Caco-2 (cell line): Measurements from ENCODE around the gene DOCK2. TPM values are rescaled to one million over a fixed set of nuclear protein-coding genes. Genes with fewer than 3 reads are reported as not detected.

Experiments used
- BruUV-seq: library from RNA; stranded (reverse); fragments of 400-500 nt; replicated peaks from 2 replicates; lab custom pipeline; 2021; lab: Mats Ljungman, UMichigan
- CTCF ChIA-PET: fragments of 300-600 bp; sonication (Branson Sonifier 250); formaldehyde crosslinking; loops from one replicate; lab custom pipeline; 2022; ENCODE audit warnings: antibody characterized with exemption; lab: Charles Lee
- POLR2A ChIA-PET: fragments of 300-600 bp; sonication (Branson Sonifier 250); formaldehyde crosslinking; loops from one replicate; lab custom pipeline; 2022; ENCODE audit warnings: antibody characterized with exemption; lab: Charles Lee
- DNase-seq, 2 experiments: peaks; one replicate each; pipeline versions ENCODE4 v3.0.0 to v3.0.0-alpha.2; 2020 to 2022
- H3K27me3 ChIP-seq: replicated peaks from 2 replicates; pipeline ENCODE4 v1.6.0; 2011; ENCODE audit warnings: low read length; ENCODE audit not compliant: control insufficient read depth, insufficient read depth
- H3K36me3 ChIP-seq: 2 replicates; pipeline ENCODE4 v1.5.1; 2011; ENCODE audit warnings: low read length; ENCODE audit not compliant: control insufficient read depth, insufficient read depth
- H3K4me1 ChIP-seq: fragments of 250-450 bp; sonication (Bioruptor Pico); 2 replicates; pipeline ENCODE4 v1.5.1; 2020; ENCODE audit warnings: mild to moderate bottlenecking
- H3K4me3 ChIP-seq: 2 replicates; pipeline ENCODE4 v1.5.1; 2011; ENCODE audit warnings: low read depth, mild to moderate bottlenecking, control low read depth, low read length
- H3K9me3 ChIP-seq: fragments of 250-450 bp; sonication (Bioruptor Pico); 2 replicates; pipeline ENCODE4 v1.5.1; 2020; ENCODE audit warnings: mild to moderate bottlenecking, moderate library complexity
- H3K27ac Mint-ChIP-seq: one replicate; pipeline ENCODE4 v1.8.0; 2022; ENCODE audit warnings: mixed read lengths; ENCODE audit not compliant: unreplicated experiment
- H3K27me3 Mint-ChIP-seq: one replicate; pipeline ENCODE4 v1.8.0; 2022; ENCODE audit warnings: mixed read lengths; ENCODE audit not compliant: insufficient read depth, unreplicated experiment
- H3K36me3 Mint-ChIP-seq: one replicate; pipeline ENCODE4 v1.8.0; 2022; ENCODE audit warnings: mild to moderate bottlenecking, mixed read lengths; ENCODE audit not compliant: insufficient read depth, unreplicated experiment
- H3K4me1 Mint-ChIP-seq: one replicate; pipeline ENCODE4 v1.8.0; 2022; ENCODE audit warnings: low read depth, mixed read lengths; ENCODE audit not compliant: unreplicated experiment
- H3K4me3 Mint-ChIP-seq: one replicate; pipeline ENCODE4 v1.8.0; 2022; ENCODE audit warnings: mild to moderate bottlenecking, moderate library complexity, mixed read lengths; ENCODE audit not compliant: unreplicated experiment
- H3K9me3 Mint-ChIP-seq: one replicate; pipeline ENCODE4 v1.8.0; 2022; ENCODE audit warnings: mixed read lengths; ENCODE audit not compliant: unreplicated experiment
- intact Hi-C: fragments of 100-400 bp; cut with micrococcal nuclease; formaldehyde crosslinking; loops from one replicate; pipeline ENCODE4 v1.10.0; 2022; ENCODE audit not compliant: unreplicated experiment
- total RNA-seq: library from RNA; stranded (reverse); gene quantifications from 2 replicates; pipeline ENCODE4 v1.2.3, GENCODE V29; 2022
- TF ChIP-seq, protein P1 (sequence below), 2 experiments: fragments of 200-600 bp in 1 of 2; IDR thresholded peaks; 1 replicate in 1 of 2; 2 replicates in 1 of 2; pipeline versions ENCODE4 v1.5.1 to v1.8.0; 2011 to 2022; ENCODE audit warnings: antibody characterized with exemption in 1 of 2, control low read depth in 1 of 2, inconsistent platforms in 1 of 2, low read depth in 1 of 2, low read length in 1 of 2, mild to moderate bottlenecking in 1 of 2, moderate library complexity in 1 of 2; ENCODE audit not compliant: insufficient read depth in 1 of 2, severe bottlenecking in 1 of 2, unreplicated experiment in 1 of 2

DOCK2 gene
- total RNA-seq, 1 experiment from 2014 or later = 0.09 TPM

DNA sequence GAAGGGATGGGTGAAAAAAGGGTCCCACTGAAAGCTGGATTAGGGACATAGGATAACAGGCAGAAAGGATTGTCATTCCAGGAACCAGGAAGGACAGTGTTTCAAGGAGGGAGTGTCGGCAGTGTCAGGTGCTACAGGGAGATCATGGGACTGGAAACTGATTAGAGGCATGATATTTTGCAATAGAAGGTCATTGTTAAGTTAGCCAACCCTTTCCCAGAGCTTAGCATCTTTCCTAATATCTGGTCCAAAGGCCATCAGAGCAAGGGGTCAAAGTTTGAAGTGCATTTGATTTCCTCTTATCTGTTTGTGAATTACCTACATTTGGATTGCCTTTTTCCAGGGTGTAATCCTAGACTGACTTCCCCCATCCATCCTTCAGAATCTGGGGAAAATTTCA is 91.3 kb downstream of the DOCK2 start:
- H3K27ac Mint-ChIP-seq = no peak overlapping the region
- Histone ChIP-seq H3K27me3 (no peaks in the 10 kb centered on the region), H3K9me3 (peaks cover 13% of the 10 kb centered on the region; the same call in 1 of the 2 replicates), H3K36me3 (no peaks in the 10 kb centered on the region), H3K4me3 (no peak overlapping the region), H3K4me1 (no peaks in the 10 kb centered on the region)
- peaks cover 31% of the 10 kb centered on the region for H3K9me3 Mint-ChIP-seq
- H3K27me3 Mint-ChIP-seq = peaks cover 10% of the 10 kb centered on the region
- ChIA-PET POLR2A (no interaction called here), CTCF (interaction anchor here (0.7 kb wide), 1 partner anchor 67 kb away, joined by 3 read pairs; no protein-coding TSS in a partner anchor)
- H3K36me3 Mint-ChIP-seq = no peaks in the 10 kb centered on the region
- no peaks in the 10 kb centered on the region for H3K4me1 Mint-ChIP-seq
- BruUV-seq = no TSS peak
- DNase-seq = peak in 1 of 2 experiments; percentile 3
- no peak overlapping the region for H3K4me3 Mint-ChIP-seq
- intact Hi-C loops = no loop called here
- TF ChIP-seq, protein P1, sequence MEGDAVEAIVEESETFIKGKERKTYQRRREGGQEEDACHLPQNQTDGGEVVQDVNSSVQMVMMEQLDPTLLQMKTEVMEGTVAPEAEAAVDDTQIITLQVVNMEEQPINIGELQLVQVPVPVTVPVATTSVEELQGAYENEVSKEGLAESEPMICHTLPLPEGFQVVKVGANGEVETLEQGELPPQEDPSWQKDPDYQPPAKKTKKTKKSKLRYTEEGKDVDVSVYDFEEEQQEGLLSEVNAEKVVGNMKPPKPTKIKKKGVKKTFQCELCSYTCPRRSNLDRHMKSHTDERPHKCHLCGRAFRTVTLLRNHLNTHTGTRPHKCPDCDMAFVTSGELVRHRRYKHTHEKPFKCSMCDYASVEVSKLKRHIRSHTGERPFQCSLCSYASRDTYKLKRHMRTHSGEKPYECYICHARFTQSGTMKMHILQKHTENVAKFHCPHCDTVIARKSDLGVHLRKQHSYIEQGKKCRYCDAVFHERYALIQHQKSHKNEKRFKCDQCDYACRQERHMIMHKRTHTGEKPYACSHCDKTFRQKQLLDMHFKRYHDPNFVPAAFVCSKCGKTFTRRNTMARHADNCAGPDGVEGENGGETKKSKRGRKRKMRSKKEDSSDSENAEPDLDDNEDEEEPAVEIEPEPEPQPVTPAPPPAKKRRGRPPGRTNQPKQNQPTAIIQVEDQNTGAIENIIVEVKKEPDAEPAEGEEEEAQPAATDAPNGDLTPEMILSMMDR (IDR thresholded peaks at IDR 0.05; ENCODE audit: insufficient read depth in 1 of 2, low read depth in 1 of 2, low read length in 1 of 2, severe bottlenecking in 1 of 2, unreplicated experiment in 1 of 2) = no peak

DNA sequence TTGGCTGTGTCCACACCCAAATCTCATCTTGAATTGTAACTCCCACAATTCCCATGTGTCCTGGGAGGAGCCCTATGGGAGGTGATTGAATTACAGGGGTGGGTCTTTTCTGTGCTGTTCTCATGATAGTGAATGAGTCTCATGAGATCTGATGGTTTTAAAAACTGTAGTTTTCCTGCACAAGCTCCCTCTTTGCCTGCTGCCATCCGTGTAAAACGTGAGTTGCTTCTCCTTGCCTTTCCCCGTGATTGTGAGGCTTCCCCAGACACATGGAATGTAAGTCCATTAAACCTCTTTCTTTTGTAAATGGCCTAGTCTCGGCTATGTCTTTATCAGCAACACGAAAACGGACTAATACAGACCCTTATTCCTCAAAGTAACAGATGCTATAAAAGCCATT is 94.1 kb downstream of the DOCK2 start:
- ChIA-PET POLR2A (no interaction called here), CTCF (no interaction called here)
- TF ChIP-seq, protein P1 (IDR thresholded peaks at IDR 0.05; ENCODE audit: insufficient read depth in 1 of 2, low read depth in 1 of 2, low read length in 1 of 2, severe bottlenecking in 1 of 2, unreplicated experiment in 1 of 2) = no peak
- H3K36me3 ChIP-seq = no peaks in the 10 kb centered on the region
- no TSS peak for BruUV-seq
- H3K27me3 ChIP-seq = no peaks in the 10 kb centered on the region
- no peak for DNase-seq
- intact Hi-C loops = no loop called here
- H3K4me3 ChIP-seq = no peak overlapping the region
- no peak overlapping the region for H3K27ac Mint-ChIP-seq
- H3K4me3 Mint-ChIP-seq = no peak overlapping the region
- no peaks in the 10 kb centered on the region for H3K36me3 Mint-ChIP-seq
- H3K4me1 ChIP-seq = no peaks in the 10 kb centered on the region
- no peaks in the 10 kb centered on the region for H3K4me1 Mint-ChIP-seq
- H3K27me3 Mint-ChIP-seq = peaks cover 14% of the 10 kb centered on the region
- H3K9me3 ChIP-seq = peaks cover 13% of the 10 kb centered on the region; the same call in 1 of the 2 replicates
- H3K9me3 Mint-ChIP-seq = peaks cover 31% of the 10 kb centered on the region

DNA sequence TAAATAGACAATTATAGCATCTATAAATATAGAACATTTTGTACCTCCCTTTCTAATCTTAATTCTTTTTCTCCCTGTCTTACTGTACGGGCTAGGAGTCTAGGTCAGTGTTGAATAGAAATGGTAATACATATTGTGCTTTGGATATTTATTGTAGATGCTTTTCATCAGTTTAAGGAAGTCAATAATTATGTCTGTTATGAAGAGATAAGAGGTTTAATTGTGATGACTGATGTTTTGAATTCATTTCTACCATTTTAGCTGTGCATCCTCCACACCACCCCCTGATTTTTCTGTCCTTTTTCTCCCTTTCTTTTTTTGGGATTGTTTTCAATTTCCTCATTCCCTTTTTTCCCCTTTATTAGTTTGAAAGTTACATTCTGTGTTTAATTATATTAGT is 95.8 kb downstream of the DOCK2 start:
- ChIA-PET POLR2A (no interaction called here), CTCF (no interaction called here)
- H3K4me1 ChIP-seq = no peaks in the 10 kb centered on the region
- Mint-ChIP-seq H3K9me3 (peaks cover 31% of the 10 kb centered on the region), H3K27me3 (peaks cover 17% of the 10 kb centered on the region), H3K4me3 (no peak overlapping the region), H3K4me1 (no peaks in the 10 kb centered on the region), H3K36me3 (no peaks in the 10 kb centered on the region), H3K27ac (no peak overlapping the region)
- DNase-seq = no peak
- H3K9me3 ChIP-seq = peaks cover 13% of the 10 kb centered on the region; the same call in 1 of the 2 replicates
- no peaks in the 10 kb centered on the region for H3K27me3 ChIP-seq
- no peaks in the 10 kb centered on the region for H3K36me3 ChIP-seq
- TF ChIP-seq, protein P1 (IDR thresholded peaks at IDR 0.05; ENCODE audit: insufficient read depth in 1 of 2, low read depth in 1 of 2, low read length in 1 of 2, severe bottlenecking in 1 of 2, unreplicated experiment in 1 of 2) = no peak
- intact Hi-C loops = no loop called here
- H3K4me3 ChIP-seq = no peak overlapping the region
- no TSS peak for BruUV-seq
